GM18870 (cell line): ENCODE measurements around the gene NFASC.

Source experiments
- ATAC-seq: cut with Tn5 transposase; IDR thresholded peaks from one replicate; pipeline ENCODE4 v1.9.1; 2021; ENCODE audit warnings: moderate library complexity; ENCODE audit not compliant: unreplicated experiment

NFASC gene

DNA sequence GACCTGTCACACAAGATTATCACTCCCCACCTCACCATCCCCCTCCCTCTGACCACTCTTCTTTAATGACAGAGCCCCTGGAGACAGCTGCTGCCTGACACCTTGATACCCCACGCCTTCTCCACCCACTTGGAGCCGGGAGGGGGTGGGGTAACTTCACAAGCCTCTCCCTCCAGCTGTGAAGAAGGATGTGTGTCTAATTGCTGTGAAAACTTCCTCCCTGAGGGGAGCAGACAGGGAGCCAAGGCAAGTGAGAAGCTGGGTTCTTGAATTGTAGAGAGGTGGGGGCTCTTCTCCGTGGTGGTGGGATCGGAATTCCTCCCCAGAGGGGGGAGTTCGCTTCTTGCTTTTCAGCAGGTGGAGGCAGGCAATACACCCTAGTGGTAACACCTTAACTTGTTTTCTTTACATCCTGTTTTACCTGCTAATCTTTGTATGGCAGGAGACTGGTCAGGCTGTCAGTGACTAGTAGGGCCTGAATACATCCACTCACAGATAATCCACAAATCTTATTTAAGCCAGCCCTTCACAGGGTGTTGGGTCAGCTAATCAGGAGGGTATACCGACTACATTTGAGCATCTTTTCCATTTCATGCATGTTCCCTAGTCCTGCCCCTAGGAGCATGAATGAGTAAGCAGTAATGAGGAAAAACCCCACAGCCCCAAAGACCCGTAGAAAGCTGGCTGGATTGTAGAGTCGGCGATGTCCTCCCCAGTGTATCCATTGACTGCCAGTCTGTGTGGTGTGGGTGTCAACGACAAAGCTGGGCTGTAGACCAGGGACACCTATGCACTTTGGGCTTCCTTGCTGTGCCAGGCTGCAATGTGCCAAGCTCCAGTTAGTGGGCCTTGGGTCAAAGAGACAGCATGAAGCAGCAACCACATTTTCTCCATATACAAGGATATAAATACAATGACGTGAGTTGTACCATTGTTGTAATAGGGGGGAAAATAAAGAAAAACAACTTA lies 57.3 kb downstream of the NFASC start:
- no peak for ATAC-seq

DNA sequence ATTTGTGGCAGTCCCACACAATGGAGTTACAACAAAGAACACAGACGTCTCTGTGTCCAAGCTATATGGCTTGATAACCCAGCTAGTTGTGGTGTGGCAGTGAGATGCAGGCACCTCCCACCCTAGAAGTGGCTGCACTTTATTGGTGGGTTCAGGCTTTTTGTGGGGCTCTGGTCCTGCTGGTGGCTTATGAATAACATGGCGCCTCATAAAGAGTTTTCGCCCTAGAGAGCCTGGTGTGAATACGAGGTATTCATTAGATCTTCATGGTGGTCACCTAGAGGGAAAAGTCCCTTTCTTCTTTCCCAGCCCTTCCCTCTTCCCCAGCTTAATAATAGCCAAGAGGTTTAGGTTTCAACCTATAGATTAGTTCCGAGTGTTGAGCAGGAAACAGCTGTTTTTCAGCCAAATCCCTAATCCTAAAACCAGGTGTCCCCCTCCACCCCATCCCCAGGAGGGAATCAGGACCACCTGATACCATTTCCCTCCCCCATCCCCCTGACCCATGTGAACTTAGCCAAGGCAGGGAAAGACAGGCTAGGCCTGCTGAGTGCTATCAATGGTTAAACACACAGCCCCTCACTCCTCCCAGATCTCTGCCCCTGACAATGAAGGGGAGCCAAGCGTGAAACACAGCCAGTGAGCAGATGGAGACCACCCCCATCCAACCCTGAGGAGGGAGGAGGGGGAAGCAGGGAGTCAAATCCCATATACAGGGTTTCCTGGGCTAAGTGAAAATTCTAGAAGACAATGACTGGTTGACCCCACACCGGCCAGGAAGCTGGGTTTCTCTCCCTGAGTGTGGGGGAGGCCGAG lies 58.2 kb downstream of the NFASC start:
- no peak for ATAC-seq

DNA sequence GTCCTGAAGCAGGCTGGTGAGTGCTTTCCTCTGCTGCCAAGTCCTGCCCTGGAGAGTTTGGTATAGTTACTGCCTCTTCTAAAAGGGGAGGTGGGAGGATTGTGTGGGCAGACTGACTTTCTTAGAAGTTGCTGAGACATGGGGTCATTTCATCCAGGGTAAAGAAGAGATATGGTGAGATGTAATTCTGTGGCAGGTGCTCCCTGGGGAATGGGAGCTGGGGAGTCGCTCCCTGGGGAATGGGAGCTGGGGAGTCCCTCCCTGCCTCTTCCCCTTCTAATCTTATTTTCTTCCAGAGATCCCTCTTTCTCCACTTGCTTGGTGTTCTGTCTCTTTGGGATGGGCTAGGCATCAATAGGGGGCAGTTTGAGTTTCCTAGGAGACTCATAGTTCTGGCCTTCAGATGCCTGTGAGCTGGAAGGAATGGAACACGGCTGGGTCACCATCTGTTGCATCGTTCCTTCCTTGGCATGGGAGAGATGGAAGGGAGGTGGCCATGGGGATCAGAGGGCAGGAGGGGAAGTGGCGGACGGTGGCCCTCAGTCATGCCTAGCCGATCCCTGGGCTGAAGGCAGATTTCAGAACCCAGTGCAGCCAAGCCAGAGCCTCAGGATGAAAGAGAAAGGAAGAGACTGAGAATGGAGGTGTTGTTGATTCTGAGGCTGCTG lies 59.0 kb downstream of the NFASC start:
- no peak for ATAC-seq

DNA sequence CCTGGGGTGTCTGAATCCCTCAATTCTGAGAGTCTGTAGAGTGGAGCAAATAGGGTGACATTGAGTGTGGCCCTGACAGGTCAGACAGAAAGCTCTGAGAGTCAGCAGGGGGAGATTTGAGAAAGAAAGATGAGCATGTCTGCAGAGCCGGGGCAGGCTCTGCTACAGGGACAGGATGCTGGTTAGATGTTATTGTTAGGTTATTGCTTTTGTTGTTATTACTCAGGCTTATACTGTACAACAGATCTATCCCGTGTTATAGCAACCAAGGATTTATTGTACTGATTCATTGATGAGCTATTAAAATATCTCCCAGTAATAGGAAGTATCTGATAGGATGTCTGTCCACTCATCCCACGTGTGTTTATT lies 59.5 kb downstream of the NFASC start:
- ATAC-seq: no peak

DNA sequence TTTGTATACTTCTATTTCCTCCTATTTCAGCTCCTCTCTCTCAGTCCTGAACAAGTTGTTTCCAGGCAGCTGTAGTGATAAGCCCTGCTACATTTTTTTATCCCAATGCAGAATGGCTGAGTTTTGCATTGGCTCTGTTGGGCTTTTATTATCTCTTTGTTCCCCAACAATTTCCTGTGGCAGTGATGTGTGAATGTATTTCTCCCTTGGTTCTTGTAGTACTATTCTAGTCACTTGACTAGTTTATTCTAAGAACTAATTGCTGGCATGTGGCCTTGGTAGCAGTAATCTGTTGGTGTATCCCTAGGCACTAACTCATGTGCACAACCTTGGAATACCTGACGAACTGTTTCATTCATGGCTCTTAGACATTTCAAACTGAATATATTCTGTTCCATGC lies 60.7 kb downstream of the NFASC start:
- ATAC-seq: no peak

DNA sequence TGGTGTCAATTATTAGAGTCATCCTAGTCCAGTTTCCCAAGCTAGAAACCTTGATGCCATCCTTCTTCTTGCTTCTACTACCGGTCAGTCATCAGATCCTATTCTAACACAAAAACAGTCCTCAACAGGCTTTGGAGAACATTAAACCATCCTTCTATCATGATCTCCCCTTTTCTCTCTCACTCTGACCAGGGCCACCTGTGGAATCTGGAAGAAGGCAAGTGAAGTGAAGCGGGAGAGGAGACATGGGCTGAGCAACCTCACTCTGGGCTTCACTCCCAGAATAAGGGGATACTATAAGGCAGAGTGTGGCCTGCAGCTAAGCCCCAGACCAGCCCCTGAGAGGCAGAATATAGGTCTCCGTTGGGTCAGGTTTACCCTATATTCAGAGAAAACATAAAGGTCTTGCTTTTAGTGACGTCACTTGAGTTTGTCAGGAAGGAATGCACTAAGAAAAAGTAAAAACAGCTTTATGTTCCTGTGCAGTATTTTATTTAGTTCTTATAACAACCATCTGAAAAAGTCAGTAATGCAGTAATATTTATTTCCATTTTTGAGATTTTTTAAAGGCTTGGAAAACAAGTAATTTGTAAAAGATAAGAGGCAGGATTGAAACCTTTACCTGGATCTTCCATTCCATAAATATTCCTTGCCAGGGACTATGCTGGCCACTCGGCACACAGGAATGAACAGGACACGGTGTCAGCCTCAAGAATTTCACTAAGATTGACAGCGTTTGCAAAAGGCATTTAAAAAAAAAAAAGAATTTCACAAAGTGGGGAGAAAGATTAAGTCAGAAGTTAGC lies 61.3 kb downstream of the NFASC start:
- ATAC-seq: no peak

DNA sequence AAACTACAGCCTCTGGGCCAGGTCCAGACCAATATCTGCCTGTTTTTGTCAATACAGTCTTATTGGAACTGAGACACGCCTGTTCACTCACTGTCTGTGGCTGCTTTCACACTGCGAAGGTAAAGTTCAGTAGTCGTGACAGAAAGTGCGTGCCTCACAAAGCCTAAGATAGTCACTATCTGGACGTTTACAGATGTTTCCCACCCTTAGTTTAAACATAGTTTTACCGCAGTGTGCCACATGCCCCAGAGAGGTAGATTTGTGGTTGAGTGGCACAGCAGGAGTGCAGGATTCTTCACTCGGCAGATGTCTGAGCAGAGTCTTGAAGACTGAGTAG lies 61.9 kb downstream of the NFASC start:
- ATAC-seq: no peak

DNA sequence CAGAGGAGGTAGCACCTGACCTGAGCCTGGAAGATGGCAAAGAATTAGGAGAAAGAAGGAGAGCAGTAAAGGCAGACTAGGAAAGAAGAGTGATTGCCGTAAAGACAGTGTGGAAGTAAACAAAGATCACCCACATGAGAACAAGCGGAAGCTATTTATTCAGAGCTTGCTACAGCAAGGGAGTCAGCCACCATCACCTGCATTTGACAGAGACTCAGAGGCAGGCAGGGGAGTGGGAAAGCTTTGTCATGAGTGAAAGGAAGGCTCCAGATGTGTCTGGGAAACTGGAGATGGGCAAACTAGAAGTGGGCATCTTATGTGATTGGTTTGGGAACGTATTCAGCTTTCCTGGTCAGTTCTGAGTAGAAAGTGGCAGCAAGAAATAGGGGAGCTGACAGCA lies 64.5 kb downstream of the NFASC start:
- no peak for ATAC-seq

DNA sequence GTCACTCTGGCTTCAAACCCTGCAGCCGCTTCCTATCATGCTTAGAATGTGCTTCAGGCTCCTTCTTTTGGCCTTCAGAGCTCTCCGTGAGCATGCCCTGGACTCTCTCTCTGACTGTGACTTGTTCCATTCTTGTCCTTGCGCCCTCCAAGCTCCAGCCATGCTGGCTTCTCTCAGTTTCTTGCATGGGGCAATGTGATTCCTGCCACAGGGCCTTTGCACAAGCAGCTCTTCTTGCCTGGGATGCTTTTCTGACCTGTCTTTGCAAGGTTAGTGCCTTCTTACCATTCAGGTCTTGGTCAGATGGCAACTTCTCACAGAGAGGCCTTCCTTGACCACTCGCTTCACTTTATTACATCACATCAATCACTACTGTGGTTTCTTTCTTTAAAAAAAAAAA lies 66.1 kb downstream of the NFASC start:
- ATAC-seq: no peak

DNA sequence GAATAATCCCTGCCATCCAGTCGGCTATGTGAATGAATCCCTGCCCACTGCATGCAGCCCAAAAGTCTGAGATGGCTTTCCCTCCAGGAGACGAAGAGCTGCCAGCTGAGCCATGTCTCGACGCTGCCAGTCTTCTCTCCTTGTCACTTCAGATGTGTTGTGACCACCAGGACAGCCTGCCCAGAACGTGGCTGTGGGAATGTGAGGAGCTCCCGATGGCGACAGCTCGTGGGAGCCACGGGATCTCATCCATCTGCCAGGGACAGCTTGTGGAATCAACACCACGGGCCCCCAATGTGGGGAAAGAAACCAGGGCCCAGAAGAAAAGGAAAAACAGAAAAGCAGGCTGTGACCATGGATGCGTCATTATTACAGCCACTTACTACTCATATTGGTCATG lies 67.2 kb downstream of the NFASC start:
- no peak for ATAC-seq

DNA sequence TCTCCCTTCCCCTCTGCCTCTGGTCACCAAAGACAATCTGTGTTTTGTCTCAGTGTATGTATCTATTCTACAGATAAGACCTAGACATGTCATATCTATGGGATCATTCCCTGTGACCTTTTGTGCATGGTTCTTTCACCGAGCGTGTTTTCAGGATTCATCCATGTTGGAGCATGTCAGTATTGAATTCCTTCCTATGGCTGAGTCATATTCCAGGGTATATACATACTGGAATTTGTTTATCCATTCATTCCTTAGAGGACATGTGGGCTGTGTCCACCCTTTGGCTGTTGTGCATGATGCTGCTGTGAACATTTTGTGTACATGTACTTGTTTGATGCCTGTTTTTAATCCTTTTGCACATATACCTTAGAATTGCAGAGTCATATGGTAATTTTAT lies 69.9 kb downstream of the NFASC start:
- ATAC-seq: no peak

DNA sequence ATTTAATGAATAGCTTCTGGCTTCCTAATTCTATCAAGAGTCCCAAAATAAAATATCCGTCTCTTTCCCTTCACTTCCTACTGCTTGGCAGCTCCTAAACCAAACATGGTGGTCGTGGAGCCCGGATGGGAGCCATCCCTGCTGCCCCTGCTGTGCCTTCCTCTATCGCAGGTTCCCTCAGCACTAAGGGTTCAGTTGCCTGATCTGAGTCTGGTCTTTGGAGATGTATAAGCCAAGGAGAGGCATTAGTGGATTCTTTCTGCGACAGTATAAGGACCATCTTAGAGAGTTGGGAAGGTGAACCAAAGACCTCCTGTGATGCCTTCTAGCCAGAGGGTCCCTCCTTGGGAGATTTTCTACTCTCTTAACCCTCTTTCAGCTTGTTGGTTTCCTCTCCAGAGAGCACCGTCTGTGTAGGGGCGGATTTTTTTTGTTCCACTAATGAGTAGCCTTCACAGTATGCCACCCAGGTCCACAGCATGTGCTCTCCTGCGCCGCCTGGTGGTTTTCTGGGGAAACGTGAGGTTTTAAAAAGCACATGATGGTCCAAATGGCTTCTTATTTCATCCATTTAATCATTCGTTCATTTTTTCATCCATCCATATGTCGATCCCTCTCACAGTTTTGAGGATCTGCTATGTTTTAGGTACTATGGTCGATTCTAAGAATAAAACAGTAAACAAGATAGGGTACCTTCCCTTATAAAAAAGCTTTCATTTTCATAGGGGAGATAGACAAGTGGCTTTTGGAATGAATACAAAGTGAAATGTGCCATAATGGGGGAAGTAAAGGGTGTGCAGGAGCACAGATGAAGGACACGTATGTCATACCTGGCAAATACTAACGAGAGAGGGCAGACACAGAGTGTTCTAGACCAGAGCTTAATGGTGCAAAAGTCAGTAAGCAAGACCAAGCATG lies 71.0 kb downstream of the NFASC start:
- no peak for ATAC-seq

DNA sequence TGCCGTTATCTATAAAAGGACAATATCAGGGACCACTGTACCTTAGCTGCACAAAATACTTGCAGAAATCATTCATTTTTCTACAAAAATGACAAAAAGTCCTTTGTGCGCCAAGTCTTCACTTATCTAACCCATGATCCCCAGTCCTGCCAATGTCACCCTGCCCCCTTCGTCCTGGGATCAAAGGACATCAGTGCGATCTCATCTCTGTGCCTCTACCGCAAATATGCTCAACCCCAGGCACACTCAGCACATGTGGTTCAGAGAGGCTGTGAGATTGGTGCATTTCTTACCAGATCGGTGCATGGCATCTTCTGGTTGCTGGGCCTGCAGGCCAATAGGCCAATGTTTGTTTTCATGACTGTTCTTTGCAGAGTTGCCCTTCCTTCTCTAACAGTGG lies 72.8 kb downstream of the NFASC start:
- ATAC-seq: no peak

DNA sequence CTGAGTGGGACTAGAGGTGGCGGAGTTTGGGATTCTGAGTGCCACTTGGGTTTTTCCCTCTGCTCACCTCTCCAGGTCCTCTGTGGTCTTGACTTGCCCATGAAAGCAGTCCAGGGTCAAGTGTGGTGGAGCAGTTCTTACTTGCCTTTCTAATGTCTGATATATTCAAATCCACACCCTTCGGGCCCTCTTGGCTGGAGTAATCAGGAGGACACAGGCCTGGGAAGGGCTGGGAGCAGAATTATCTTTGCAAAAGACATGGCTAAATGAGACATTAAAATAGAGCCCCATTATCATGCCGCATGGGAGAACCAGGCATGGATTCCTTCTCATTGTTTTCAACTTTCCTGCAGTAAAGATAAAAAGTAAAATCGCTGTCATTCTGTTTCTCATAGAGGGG lies 74.0 kb downstream of the NFASC start:
- ATAC-seq: no peak

DNA sequence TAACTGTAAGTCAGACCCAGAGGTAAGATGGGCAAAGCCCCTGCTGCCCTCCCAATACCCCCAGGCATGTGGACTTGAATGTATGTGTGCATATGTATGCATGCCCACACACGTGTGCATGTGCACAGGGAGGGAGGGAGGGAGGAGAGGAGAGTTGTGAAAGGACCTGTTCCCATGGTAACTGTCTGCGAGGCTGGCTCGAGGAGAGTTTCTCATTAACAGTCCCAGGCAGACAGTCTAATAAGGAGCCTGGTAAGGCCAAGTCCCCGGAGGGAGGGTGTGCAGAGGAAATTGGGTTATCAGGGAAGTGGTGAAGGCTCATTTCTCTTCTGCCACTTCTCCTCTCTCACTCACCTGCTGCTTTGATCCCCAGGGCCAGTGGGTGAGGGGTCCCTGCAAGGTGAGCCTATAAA lies 74.9 kb downstream of the NFASC start:
- ATAC-seq: no peak

DNA sequence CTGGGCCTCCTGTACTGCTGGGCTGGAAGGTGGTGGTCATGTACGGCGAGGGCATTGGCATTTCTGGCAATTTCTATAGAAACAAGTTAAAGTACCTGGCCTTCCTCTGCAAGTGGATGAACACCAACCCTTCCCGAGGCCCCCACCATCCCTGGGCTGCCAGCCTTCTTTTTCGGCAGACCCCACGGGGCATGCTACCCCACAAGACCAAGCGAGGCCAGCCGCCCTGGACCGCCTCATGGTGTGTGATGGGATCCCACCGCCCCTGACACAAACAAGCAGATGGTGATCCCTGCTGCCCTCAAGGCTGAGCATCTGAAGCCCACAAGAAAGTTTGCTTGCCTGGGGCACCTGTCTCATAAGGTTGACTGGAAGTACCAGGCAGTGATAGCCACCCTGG lies 76.0 kb downstream of the NFASC start:
- ATAC-seq: no peak

DNA sequence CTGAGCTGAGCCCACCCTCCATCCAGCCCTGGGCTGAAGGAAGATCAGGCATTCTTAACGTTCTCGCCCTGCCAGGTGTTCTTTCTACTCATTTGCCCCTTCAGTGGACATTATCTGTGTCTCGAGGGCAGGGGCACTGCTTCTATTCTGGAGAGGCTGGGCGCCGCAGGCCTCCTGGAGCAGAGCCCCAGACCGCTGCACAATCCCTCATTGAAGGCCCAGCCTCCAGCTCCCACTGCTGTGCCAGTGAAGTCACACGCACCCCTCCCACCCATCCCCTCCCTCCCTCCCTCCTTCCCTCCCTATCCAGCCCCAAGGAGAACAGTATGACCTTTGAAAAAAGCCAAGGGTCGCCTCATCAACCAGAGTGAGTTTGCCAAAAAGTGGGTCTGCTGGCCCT lies 76.7 kb downstream of the NFASC start:
- ATAC-seq: no peak

DNA sequence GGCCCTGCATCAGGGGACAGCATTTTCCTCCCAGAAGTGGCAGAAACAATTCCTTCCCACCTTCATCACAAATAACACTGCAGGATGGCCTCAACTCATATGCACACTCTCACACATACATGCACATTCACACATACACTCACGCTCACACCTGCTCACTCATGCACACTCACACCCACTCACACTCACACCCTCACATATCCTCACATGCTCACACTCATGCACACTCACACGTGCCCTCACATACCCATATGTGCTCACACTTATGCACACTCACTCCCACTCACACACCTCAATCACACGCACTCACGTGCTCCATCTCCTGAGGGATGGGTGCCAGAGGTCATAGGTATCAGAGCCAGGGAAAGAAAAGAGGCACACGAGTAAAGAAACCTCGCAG lies 77.1 kb downstream of the NFASC start:
- no peak for ATAC-seq

DNA sequence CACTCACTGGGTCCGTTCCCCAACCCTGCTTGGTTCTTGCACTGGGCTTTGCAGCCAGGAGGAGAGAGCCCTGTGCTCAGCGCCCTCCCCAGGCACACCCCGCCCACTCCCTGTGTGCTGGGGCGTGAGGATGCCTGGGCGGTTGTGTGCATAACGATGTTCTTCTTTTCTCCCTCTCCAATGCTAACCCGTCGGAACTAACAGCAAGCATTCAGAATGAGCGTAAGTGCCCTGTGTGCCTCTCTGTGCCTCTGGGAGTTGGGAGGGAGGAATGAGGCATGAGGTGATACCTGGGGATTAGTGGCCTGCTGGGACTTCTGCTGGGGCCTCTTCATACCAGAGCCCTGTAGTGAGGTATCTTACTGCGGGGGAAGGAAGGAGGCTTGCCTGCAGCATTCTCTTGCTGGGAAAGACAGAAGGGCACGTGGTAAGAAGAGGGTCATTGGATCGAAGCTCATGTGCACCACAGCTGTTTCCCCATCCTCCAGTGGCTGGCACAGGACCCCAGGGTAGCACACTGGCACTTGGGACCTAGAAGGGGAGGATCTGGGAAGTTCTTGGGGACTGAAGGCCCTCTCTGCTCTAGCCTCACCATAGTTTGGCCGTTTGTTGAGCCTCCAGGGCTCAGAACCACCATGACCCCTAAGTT lies 79.8 kb downstream of the NFASC start:
- no peak for ATAC-seq
